Muscle layer of colon (tissue), 2 donors: ENCODE results near the gene RRP8.
A peak's percentile ranks its signal among the peaks of the same experiment; 100 is the strongest.

Source experiments
- H3K27ac ChIP-seq: one replicate; pipeline ENCODE4 v1.7.0; 2013; ENCODE audit warnings: low read depth, mild to moderate bottlenecking, low read length, moderate library complexity
- H3K27me3 ChIP-seq, 2 donors: one replicate each; pipeline ENCODE4 v1.7.0; 2013; ENCODE audit warnings: low read length in 2 of 2, mild to moderate bottlenecking in 2 of 2; ENCODE audit not compliant: insufficient read depth in 2 of 2, control insufficient read depth in 1 of 2
- H3K36me3 ChIP-seq: one replicate; pipeline ENCODE4 v1.7.0; 2013; ENCODE audit warnings: mild to moderate bottlenecking, low read length; ENCODE audit not compliant: insufficient read depth
- H3K4me1 ChIP-seq: one replicate; pipeline ENCODE4 v1.7.0; 2013; ENCODE audit warnings: mild to moderate bottlenecking, low read length; ENCODE audit not compliant: insufficient read depth
- H3K4me3 ChIP-seq, 2 donors: one replicate each; pipeline ENCODE4 v1.7.0; 2013; ENCODE audit warnings: low read length in 2 of 2, low read depth in 1 of 2, mild to moderate bottlenecking in 1 of 2, moderate library complexity in 1 of 2
- H3K9ac ChIP-seq: one replicate; pipeline ENCODE4 v1.7.0; 2013; ENCODE audit warnings: low read length
- H3K9me3 ChIP-seq: one replicate; pipeline ENCODE4 v1.7.0; 2013; ENCODE audit warnings: mild to moderate bottlenecking, low read length
- donor health status: abdominal sarcoma.
- donor health status: Adenocarcinoma of cecum.

Gene RRP8

GRCh38 chr11:6586434-6587359, 16.7 kb downstream of the RRP8 start:
- H3K4me1 ChIP-seq, result peaks cover 24% of the 10 kb centered on the region
- H3K27ac ChIP-seq, result peak overlapping the region; percentile 74
- H3K9ac ChIP-seq, result no peak overlapping the region
- peaks cover under 1% of the 10 kb centered on the region for H3K36me3 ChIP-seq
- H3K27me3 ChIP-seq, result no peaks in the 10 kb centered on the region
- H3K4me3 ChIP-seq, result peak overlapping the region in 1 of 2 donors; percentile 48
- H3K9me3 ChIP-seq, result no peaks in the 10 kb centered on the region

- no peaks in the 10 kb centered on the region for H3K9me3 ChIP-seq
- H3K36me3 ChIP-seq, result no peaks in the 10 kb centered on the region
- H3K9ac ChIP-seq, result no peak overlapping the region
- H3K27me3 ChIP-seq, result no peaks in the 10 kb centered on the region
- H3K4me1 ChIP-seq, result peaks cover 24% of the 10 kb centered on the region
- H3K4me3 ChIP-seq, result no peak overlapping the region
- no peak overlapping the region for H3K27ac ChIP-seq
These were observed 18.9 kb downstream of the RRP8 start for GRCh38 chr11:6584528-6584927.

GRCh38 chr11:6583584-6583983, 19.8 kb downstream of the RRP8 start:
- no peak overlapping the region for H3K4me3 ChIP-seq

DNA sequence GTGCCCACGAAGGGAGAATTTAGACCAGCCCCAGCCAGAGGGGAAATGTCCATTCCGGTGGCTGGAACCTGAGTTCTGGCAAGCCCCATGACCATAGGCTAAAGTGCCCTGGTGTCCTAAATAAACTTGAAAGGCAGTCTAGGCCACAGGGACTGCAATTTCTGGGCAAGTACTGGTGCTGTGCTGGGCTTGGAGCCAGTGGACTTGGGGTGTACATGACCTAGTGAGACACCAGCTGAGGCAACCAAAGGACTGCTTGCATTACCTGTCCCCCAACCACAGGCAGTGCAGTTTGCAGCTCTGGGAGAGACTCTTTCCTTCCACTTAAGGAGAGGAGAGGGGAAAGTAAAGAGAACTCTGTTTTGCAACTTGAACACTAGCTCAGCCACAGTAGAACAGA, 23.7 kb downstream of the RRP8 start:
- H3K9me3 ChIP-seq, result no peaks in the 10 kb centered on the region
- no peak overlapping the region for H3K27ac ChIP-seq
- H3K4me1 ChIP-seq, result peaks cover 33% of the 10 kb centered on the region

More at GRCh38 chr11:6583584-6583983, 19.8 kb downstream of the RRP8 start:
- Histone ChIP-seq H3K36me3 (no peaks in the 10 kb centered on the region), H3K4me1 (peaks cover 24% of the 10 kb centered on the region), H3K9ac (no peak overlapping the region), H3K9me3 (no peaks in the 10 kb centered on the region), H3K27ac (no peak overlapping the region), H3K27me3 (no peaks in the 10 kb centered on the region)

GRCh38 chr11:6578134-6578533, 25.3 kb downstream of the RRP8 start:
- Histone ChIP-seq H3K36me3 (no peaks in the 10 kb centered on the region), H3K27ac (no peak overlapping the region), H3K4me1 (peaks cover 33% of the 10 kb centered on the region), H3K9ac (no peak overlapping the region), H3K27me3 (no peaks in the 10 kb centered on the region), H3K9me3 (no peaks in the 10 kb centered on the region), H3K4me3 (no peak overlapping the region)

More for the DNA sequence above, 23.7 kb downstream of the RRP8 start:
- no peak overlapping the region for H3K9ac ChIP-seq
- no peaks in the 10 kb centered on the region for H3K36me3 ChIP-seq
- H3K4me3 ChIP-seq, result no peak overlapping the region
- no peaks in the 10 kb centered on the region for H3K27me3 ChIP-seq

DNA sequence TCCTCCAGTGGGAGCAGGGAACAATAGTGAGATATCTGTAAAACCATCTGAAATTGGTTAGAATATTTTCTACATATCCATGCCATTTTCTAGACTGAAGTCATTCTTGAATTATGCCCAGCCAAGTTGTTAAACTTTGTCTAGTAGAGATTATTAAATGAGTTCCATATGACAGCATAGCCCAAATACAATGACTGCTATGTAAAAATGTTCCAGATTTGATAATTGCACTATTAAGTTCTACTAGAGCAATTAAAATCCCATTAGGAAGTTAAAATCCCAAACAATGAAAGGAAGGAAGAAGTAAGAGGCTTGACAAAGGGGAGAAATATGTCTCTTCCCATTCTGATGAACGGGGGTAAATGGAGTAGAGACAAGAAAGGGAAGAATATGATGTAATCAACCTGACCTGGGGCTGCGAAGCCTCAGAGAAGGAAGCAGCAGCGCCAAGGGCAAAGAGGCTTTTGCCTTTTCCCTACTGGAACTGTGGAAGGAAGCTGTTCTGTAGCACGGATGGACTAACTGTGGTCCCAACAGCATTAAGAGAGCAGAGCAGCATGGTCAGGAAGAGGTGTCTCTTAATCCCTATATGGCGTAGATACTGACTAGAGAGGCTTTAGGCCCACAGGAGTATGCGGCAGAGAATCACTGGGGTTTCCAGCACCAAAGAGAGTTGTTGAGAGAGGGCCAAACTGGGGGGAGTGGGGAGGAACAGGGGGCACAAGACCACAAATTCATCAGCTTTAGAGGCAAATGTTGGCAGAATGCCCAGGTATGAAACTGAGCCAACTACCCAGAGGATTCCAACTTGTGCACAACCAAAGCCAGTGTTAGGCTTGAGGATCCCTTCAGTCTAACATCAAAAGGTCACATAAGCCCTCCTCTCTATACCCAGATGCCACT, 26.7 kb downstream of the RRP8 start:
- Histone ChIP-seq H3K36me3 (no peaks in the 10 kb centered on the region), H3K27ac (peak overlapping the region; percentile 79), H3K9me3 (no peaks in the 10 kb centered on the region), H3K4me1 (peaks cover 38% of the 10 kb centered on the region), H3K9ac (no peak overlapping the region), H3K27me3 (no peaks in the 10 kb centered on the region), H3K4me3 (no peak overlapping the region)

DNA sequence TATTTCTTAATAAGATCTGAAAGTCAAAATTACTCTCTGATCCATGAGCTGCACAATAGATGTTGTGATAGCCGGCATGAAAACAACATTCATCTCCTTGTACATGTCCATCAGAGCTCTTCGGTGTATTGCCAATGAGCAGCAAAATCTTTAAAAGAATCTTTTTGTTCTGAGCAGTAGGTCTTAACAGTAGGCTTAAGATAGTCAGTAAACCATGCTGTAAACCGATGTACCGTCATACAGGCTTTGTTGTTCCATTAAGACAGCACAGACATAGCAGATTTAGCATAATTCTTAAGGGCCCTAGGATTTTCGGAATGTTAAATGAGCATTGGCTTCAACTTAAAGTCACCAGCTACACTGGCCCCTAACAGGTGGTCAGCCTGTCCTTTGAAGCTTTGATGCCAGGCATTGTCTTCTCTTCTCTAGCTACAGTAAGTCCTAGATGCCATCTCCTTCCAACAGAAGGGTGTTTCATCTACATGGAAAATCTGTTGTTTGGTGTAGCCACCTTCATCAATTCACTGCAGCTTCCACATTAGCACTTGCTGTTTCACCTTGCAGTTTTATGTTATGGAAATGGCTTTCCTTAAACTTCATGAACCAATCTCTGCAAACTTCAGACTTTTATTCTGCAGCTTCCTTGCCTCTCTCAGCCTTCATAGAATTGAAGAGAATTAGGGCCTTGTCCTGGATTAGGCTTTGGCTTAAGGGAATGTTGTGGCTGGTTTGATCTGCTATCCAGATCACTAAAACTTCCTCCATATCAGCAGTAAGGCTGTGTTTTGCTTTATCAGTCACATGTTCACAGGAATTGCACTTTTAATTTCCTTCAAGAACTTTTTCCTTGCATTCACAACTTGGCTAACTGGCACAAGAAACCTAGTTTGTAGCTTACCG, 28.4 kb downstream of the RRP8 start:
- H3K27ac ChIP-seq, result peak overlapping the region; percentile 30
- no peaks in the 10 kb centered on the region for H3K9me3 ChIP-seq
- H3K4me1 ChIP-seq, result peaks cover 42% of the 10 kb centered on the region
- H3K36me3 ChIP-seq, result no peaks in the 10 kb centered on the region
- H3K27me3 ChIP-seq, result no peaks in the 10 kb centered on the region
- H3K9ac ChIP-seq, result no peak overlapping the region
- no peak overlapping the region for H3K4me3 ChIP-seq

DNA sequence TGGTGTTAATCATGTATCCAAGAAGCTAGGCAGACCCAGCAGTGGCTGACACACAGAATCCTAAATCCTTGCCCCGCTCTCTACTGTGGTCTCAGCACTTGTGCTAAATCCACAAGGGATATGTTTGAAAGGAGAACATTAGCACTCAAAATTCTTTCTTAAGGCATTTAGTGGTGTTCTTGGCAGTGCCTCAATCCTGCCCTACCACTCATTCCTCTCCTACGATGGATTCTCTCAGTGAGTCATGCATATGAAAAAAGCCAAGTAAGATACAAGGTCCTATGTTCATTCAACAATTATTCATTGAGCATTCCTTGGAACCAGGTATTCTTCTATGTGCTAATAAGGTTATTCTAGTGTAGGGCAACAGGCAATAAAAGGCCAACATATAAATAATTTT, 31.2 kb downstream of the RRP8 start:
- Histone ChIP-seq H3K36me3 (no peaks in the 10 kb centered on the region), H3K27me3 (no peaks in the 10 kb centered on the region), H3K9me3 (no peaks in the 10 kb centered on the region), H3K27ac (no peak overlapping the region), H3K9ac (no peak overlapping the region), H3K4me3 (peak overlapping the region in 1 of 2 donors; percentile 18), H3K4me1 (peaks cover 40% of the 10 kb centered on the region)

DNA sequence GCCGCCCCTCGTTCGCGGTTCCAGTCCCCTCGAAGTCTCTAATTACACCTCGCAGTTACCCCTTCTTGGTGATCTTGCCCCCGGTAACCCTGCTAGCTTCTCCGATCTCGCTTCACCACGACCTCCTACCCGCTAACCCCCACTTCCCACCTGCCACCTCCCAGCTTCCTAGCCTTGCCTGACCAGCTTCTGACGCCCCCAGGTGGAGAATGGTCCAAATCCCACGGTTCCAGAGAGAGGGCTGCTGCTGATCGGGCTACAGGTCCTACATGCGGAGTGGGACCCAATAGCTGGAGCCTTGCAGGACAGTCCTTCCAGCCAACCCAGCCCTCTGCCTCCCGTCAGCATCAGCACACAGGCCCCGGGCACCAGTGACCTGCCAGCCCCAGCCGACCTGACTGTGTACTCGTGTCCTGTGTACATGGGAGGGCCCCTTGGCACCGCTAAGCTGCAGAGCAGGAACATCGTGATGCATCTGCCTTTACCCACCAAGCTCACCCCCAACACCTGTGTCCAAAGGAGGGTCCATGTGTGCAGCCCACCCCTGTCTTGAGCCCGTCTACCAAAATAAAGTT, 31.9 kb downstream of the RRP8 start:
- peak overlapping the region in 1 of 2 donors; percentile 18 for H3K4me3 ChIP-seq
- peaks cover 33% of the 10 kb centered on the region for H3K4me1 ChIP-seq
- H3K9me3 ChIP-seq, result no peaks in the 10 kb centered on the region
- H3K27me3 ChIP-seq, result no peaks in the 10 kb centered on the region
- H3K27ac ChIP-seq, result no peak overlapping the region
- H3K9ac ChIP-seq, result no peak overlapping the region
- H3K36me3 ChIP-seq, result no peaks in the 10 kb centered on the region

DNA sequence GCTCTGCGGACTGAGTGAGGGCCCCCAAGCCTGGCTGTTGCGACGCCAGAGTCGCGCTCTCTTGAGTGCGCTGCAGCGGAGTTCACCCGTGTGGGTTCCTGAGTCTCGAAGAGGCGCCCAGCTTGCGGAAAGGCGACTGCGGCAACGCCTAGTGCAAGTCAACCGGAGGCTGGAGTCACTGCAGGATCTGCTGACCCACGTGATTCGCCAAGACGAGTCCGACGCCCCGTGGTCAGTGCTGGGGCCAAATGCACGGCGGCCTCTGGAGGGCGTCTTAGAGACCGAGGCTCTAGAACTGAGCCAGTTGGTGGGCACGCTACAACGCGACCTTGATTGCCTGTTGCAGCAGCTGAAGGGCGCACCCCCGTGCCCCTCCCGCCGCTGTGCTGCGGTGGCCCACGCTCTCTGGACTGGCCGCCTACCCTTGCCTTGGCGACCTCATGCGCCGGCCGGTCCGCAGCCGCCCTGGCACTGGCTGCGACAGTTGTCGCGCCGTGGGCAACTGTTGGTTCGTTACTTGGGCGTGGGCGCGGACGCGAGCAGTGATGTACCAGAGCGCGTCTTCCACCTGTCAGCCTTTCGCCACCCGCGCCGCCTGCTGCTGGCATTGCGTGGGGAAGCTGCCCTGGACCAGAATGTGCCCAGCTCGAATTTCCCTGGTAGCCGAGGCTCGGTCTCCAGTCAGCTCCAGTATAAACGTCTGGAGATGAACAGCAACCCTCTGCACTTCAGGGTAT, 32.6 kb downstream of the RRP8 start:
- H3K27ac ChIP-seq, result no peak overlapping the region
- H3K27me3 ChIP-seq, result no peaks in the 10 kb centered on the region
- peak overlapping the region; percentile 10 to 18 for H3K4me3 ChIP-seq
- no peaks in the 10 kb centered on the region for H3K9me3 ChIP-seq
- H3K36me3 ChIP-seq, result no peaks in the 10 kb centered on the region
- H3K9ac ChIP-seq, result no peak overlapping the region
- peaks cover 27% of the 10 kb centered on the region for H3K4me1 ChIP-seq
